T47D (cell line): ENCODE measurements around the gene TEX29.

Experiments used
- DNase-seq, 2 experiments: peaks; one replicate each; pipeline versions ENCODE4 v3.0.0 to v3.0.0-alpha.2; 2011 to 2012; ENCODE audit warnings: low read depth in 1 of 2, low spot score in 1 of 2
- JUND ChIP-seq: IDR thresholded peaks from 2 replicates; pipeline ENCODE4 v1.6.1; 2012; ENCODE audit warnings: low read depth
- in situ Hi-C: cut with HindIII; loops from 2 replicates; pipeline ENCODE4 v1.10.0; 2016; ENCODE audit warnings: low sequenced_read_pairs, low pct_unique_long_range_greater_than_20kb

Gene TEX29

DNA sequence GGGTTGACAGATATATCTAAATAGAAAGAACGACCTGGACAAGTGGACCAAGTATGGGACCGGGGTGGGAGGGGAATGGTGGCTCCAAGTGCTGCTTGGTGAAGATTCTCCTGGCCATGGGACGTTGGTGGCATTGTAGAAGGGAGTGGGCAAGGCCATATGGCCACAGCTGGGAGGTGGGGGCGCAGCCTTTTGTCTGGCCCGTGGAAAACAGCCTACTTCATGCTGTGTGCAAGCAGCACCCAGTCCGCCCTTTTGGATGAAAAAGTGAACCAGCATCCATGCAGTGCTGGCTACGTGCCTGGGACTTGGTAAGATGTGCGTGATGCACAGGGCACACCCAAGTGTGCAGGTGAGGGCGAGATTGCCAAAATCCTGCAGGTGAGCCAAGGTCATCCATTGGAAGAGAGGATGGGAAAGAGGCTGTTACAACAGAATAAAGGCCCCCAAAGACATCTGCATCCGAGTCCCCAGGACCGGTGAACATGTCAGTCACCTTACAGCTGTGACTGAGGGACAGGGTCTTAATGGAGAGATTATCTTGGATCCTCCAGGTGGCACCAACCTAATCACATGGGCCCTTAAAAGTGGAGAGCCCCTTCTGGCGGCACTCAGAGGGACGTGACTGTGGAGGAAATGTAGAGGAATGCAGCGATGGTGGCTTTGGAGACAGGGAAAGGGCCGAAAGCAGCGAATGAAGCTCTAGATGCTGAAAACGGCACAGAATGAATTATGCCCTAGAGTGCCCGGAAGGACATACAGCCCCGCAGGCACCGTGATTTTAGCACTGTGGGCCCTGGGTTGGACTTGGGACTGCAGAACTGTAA is 40.8 kb downstream of the TEX29 start:
- in situ Hi-C loops: no loop called here
- TF ChIP-seq JUND: no peak
- DNase-seq: no peak

DNA sequence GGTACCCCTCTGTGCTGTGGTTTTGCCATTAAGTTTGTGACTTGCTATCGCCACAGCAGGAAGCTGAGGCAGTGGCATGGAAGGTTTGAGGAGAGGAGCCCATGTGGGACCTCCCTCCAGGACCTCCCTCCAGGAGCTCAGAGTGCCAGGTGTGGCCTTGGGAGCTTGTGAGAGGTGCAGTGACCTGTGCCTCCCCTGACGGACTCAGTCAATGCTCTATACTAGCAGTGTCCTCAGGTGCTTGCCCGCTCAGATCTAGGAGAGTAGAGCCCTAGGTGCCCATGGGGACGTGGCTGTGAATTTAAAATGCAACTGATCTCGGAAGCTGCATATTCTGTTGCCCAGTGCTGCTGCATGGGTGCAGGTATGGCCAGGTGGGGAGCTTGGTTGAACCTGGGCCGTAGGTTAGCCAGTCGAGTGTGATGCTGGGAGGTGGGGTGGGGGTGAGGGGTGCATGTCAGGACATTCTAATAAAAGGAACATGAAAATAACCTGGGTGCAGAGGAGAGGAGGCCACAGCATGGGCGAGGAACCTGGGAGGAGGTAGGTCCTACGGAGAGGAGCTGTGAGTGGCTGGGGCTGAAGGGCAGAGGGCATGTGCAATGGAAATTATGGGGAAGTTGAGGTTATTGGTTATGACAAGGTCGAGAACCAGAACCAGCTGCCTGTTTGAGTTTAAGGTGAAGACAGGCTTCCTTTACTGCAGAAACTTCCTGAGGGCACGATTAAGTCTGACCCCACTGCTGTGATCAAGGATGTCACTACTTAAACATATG is 41.6 kb downstream of the TEX29 start:
- DNase-seq: no peak
- no peak for TF ChIP-seq JUND
- in situ Hi-C loops: no loop called here

DNA sequence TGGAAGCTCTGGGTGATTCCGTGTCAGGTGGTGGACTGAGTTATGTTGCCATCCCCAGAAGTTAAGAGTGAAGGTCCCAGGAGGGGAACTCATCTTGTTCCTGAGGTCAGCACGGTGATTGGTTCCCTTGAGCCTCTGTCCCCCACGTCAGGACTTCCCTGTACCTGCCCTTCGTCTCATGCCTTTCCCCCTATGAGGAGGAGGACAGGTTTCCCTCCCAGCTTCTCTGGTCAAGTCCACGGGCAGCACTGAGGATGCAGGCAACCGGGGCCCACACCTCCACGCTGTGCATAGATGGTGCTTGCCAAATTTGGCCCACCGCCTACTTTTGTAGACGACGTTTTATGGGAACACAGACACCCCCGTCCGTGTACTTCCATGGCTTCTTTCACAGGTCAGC is 42.7 kb downstream of the TEX29 start:
- DNase-seq: no peak
- no peak for TF ChIP-seq JUND
- in situ Hi-C loops: no loop called here

GRCh38 chr13:111363591-111363990 is 43.1 kb downstream of the TEX29 start:
- in situ Hi-C loops: no loop called here
- TF ChIP-seq JUND: no peak
- DNase-seq: no peak

DNA sequence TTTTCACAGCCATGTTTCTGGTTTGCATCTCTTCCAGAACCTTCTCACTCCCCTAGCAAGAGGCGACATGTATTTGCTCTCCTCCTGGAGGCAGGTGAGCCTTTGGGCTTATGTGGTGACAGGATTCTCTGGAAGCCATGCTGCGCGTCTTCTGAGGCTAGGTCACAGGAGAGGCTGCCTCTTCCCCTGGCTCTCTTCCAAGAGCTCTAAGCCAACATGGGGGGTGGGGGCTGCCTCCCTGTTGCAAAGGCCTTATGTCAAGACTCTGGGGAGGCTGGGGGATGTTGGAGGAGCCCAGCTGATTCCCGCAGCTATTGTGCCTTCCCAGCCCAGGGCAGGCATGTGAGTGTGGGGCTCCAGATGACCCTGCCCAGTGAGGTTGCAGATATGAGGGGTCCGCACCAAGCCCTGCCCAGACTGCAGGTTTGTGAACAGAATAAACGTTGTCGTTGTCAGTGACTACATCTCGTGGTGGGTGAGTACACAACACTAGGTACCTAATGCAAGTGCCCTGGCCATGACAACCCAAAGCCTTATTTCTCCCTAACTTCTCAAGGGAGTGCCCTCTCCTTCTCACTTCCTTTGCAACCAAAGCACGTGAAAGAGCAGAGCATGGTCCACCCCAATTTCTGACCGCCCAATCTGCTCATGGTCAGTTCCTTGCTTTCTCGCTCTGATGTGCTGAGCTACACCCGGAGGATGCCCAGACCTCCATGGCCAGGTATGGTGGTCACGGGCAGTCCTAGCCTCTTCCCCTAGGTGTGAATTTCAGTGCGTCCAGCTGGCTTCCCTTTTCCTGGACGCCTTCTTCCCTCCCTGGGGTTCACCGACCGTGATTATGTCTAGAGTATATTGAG is 44.9 kb downstream of the TEX29 start:
- no peak for DNase-seq
- in situ Hi-C loops: no loop called here
- TF ChIP-seq JUND: no peak

DNA sequence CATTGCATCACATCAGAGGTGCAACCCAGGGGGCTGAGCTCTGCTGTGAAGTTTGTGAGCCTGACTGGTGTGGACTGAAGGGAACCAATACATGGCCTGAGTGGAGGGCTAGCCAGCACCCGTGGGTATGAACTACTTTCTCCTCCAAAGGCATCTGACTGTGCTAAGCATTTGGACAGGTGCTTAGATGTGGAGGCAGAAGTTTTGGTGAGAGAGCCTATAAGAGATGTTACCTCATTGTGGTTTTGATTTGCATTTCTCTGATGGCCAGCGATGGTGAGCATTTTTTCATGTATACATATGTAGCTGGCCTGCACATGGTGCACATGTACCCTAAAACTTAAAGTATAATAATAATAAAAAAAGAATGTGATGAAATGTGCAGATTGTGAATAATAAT is 46.9 kb downstream of the TEX29 start:
- in situ Hi-C loops: no loop called here
- DNase-seq: no peak
- no peak for TF ChIP-seq JUND

DNA sequence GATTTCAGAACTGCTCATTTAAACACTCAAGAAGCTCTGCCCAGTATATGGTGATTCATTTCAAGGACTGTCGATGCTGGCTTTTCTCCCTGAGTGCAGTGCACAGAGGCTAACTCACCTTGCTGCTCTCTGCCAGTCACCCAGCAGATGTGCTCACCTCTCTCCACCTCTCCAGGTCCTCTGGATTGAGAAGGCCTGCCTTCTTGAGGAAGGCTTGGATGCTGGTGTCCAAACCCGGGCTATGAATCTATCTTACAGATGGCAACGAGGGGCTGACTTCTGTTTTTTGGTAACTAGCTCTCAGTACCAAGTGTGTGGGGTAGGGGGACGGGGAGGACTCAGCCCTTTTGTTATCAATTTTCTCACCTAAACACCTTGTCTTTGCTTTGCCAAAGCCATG is 47.6 kb downstream of the TEX29 start:
- no peak for DNase-seq
- no peak for TF ChIP-seq JUND
- in situ Hi-C loops: no loop called here

DNA sequence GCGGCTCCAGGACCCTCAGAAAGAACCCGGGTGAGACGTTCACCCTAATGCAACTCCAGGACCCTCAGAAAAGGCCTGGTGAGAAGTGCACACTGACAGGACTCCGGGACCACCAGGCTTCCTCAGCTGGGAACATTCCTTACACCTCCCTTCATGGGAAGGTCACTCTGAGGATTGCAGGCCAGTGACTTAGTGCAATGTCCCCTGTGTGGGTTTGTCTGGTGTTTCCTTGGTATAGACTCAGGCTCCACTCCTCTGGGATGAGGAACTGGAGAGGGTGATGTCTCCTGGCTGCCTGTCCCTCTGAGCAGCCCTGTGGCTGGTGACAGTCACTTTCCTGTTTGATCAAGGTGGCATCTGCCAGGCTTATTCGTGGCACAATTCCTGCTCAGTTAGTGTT is 49.7 kb downstream of the TEX29 start:
- in situ Hi-C loops: no loop called here
- no peak for DNase-seq
- TF ChIP-seq JUND: no peak

- TF ChIP-seq JUND: no peak
- peak in 1 of 2 experiments; percentile 8 for DNase-seq
- in situ Hi-C loops: no loop called here
These were observed 50.4 kb downstream of the TEX29 start for GRCh38 chr13:111370570-111371535.

GRCh38 chr13:111371720-111372119 is 51.3 kb downstream of the TEX29 start:
- no peak for TF ChIP-seq JUND
- in situ Hi-C loops: no loop called here
- DNase-seq: no peak

DNA sequence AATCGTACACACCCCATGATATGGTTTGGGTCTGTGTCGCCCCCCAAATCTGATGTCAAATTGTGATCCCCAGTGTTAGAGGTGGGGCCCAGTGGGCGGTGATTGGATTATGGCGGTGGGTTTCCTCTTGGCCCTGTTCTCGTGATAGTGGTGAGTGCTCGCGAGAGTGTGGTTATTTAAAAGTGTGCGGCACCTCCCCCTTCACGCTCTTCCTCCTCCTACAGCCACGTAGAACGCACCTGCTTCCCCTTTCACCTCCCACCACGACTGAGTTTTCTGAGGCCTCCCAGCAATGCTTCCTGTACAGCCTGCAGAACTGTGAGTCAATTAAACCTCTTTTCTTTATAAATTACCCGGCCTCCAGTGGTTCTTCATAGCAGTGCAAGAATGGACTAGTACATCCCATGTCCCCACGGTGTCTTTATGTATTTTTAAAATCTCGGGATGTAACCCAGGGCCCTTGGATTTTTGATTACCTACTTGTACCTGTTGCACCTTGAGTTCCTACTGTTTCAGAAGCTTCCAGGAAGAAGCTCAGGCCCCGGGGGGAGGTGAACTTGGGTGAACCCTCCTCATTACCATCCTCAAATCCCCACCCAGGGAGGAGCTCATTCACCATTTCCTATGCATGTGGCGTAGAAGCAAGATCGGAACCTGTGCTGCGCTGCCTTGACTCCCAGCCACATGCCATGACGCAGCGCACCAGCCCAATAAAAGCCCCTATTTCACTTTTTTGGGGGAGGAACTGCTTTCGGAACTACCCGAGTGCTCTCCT is 52.4 kb downstream of the TEX29 start:
- no peak for DNase-seq
- in situ Hi-C loops: no loop called here
- TF ChIP-seq JUND: no peak

- no peak for TF ChIP-seq JUND
- in situ Hi-C loops: no loop called here
These were observed 53.0 kb downstream of the TEX29 start for GRCh38 chr13:111373486-111373885.

More at GRCh38 chr13:111373486-111373885, 53.0 kb downstream of the TEX29 start:
- no peak for DNase-seq
